ENCODE results near the gene FGF22.
"Not testable (repeated sequence)": the region's sequence is repeated elsewhere in the genome, so short reads cannot be mapped to it uniquely, and the experiment has no call there.

Gene FGF22

GRCh38 chr19:607301-608154, 32.2 kb upstream of the FGF22 start:
- no peak for DNase-seq

- DNase-seq = no peak
Measured at GRCh38 chr19:608155-609003, 31.3 kb upstream of the FGF22 start.

GRCh38 chr19:609004-609346, 30.7 kb upstream of the FGF22 start:
- DNase-seq = no peak

- no peak for DNase-seq
Measured at GRCh38 chr19:610071-610800, 29.4 kb upstream of the FGF22 start.

GRCh38 chr19:610801-611480, 28.7 kb upstream of the FGF22 start:
- DNase-seq = peak; percentile 71

GRCh38 chr19:611481-611868, 28.2 kb upstream of the FGF22 start:
- DNase-seq = no peak

- no peak for DNase-seq
Measured at GRCh38 chr19:612941-613340, 26.7 kb upstream of the FGF22 start.

GRCh38 chr19:613732-614567, 25.7 kb upstream of the FGF22 start:
- no peak for DNase-seq

GRCh38 chr19:615619-616018, 24.1 kb upstream of the FGF22 start:
- no peak for DNase-seq

- no peak for DNase-seq
Measured at GRCh38 chr19:616062-616700, 23.5 kb upstream of the FGF22 start.

GRCh38 chr19:616747-617526, 22.7 kb upstream of the FGF22 start:
- no peak for DNase-seq

GRCh38 chr19:617551-618246, 22.0 kb upstream of the FGF22 start:
- no peak for DNase-seq

GRCh38 chr19:618247-618619, 21.4 kb upstream of the FGF22 start:
- DNase-seq = no peak

- DNase-seq = no peak
Measured at GRCh38 chr19:618674-619285, 20.9 kb upstream of the FGF22 start.

GRCh38 chr19:619286-620002, 20.2 kb upstream of the FGF22 start:
- DNase-seq = no peak

- no peak for DNase-seq
Measured at GRCh38 chr19:620166-620862, 19.4 kb upstream of the FGF22 start.

GRCh38 chr19:621191-621590, 18.5 kb upstream of the FGF22 start:
- not testable (repeated sequence) for DNase-seq

GRCh38 chr19:621819-622218, 17.9 kb upstream of the FGF22 start:
- no peak for DNase-seq
